WI38 (cell line): ENCODE measurements around the gene LTBP1.
"Not testable (repeated sequence)": the region's sequence is repeated elsewhere in the genome, so short reads cannot be mapped to it uniquely, and the experiment has no call there.

Source experiments
- H3K4me3 ChIP-seq: 2 replicates; pipeline ENCODE4 v1.5.1; 2011; ENCODE audit warnings: low read depth, mild to moderate bottlenecking, control low read depth, low read length
- CTCF ChIP-seq: IDR thresholded peaks from 2 replicates; pipeline ENCODE4 v1.5.1; 2012; ENCODE audit warnings: low read depth, mild to moderate bottlenecking, control low read depth, low read length

Gene LTBP1

GRCh38 chr2:33222309-33222708, 275.6 kb downstream of the LTBP1 start:
- no peak overlapping the region for H3K4me3 ChIP-seq
- TF ChIP-seq CTCF = no peak

- no peak overlapping the region for H3K4me3 ChIP-seq
These were observed 277.1 kb downstream of the LTBP1 start for GRCh38 chr2:33223856-33224255.

GRCh38 chr2:33225350-33225749, 278.6 kb downstream of the LTBP1 start:
- H3K4me3 ChIP-seq = no peak overlapping the region
- no peak for TF ChIP-seq CTCF

More at GRCh38 chr2:33223856-33224255, 277.1 kb downstream of the LTBP1 start:
- no peak for TF ChIP-seq CTCF

GRCh38 chr2:33226546-33226945, 279.8 kb downstream of the LTBP1 start:
- H3K4me3 ChIP-seq = no peak overlapping the region
- TF ChIP-seq CTCF = no peak

- TF ChIP-seq CTCF = no peak
- no peak overlapping the region for H3K4me3 ChIP-seq
These were observed 282.9 kb downstream of the LTBP1 start for GRCh38 chr2:33229646-33230045.

GRCh38 chr2:33230195-33230594, 283.4 kb downstream of the LTBP1 start:
- 0 out of 2 replicates have a peak overlapping the region, but pooled peaks have one; percentile 3 for H3K4me3 ChIP-seq
- no peak for TF ChIP-seq CTCF

GRCh38 chr2:33230842-33231241, 284.1 kb downstream of the LTBP1 start:
- H3K4me3 ChIP-seq = 0 out of 2 replicates have a peak overlapping the region, but pooled peaks have one; percentile 3
- TF ChIP-seq CTCF = no peak

- H3K4me3 ChIP-seq = not testable (repeated sequence)
These were observed 288.8 kb downstream of the LTBP1 start for GRCh38 chr2:33235559-33235958.
